CD8-positive, alpha-beta memory T cell (primary cell): ENCODE data around the gene CISTR. TPM values are rescaled to one million over a fixed set of nuclear protein-coding genes. Genes with fewer than 3 reads are reported as not detected.

Source experiments
- CTCF ChIA-PET: fragments of 350-600 bp; sonication (Branson Sonifier 250); formaldehyde crosslinking; loops from one replicate; lab custom pipeline; 2021; ENCODE audit warnings: antibody characterized with exemption; lab: Charles Lee
- POLR2A ChIA-PET: fragments of 350-600 bp; sonication (Branson Sonifier 250); formaldehyde crosslinking; loops from one replicate; lab custom pipeline; 2021; ENCODE audit warnings: antibody characterized with exemption; lab: Charles Lee
- DNase-seq, 5 donors: peaks; one replicate each; pipeline versions ENCODE4 v3.0.0 to v3.0.0-alpha.2; 2020 to 2022; ENCODE audit warnings: mixed read lengths in 1 of 5
- H3K27ac ChIP-seq: one replicate; pipeline ENCODE4 v1.7.0; 2013; ENCODE audit warnings: low read depth, mild to moderate bottlenecking, low read length, moderate library complexity
- H3K27me3 ChIP-seq: 2 replicates; pipeline ENCODE4 v1.7.0; 2013; ENCODE audit warnings: low read length, mild to moderate bottlenecking; ENCODE audit not compliant: insufficient read depth, poor library complexity, severe bottlenecking
- H3K36me3 ChIP-seq: 2 replicates; pipeline ENCODE4 v1.7.0; 2013; ENCODE audit warnings: mild to moderate bottlenecking, low read length, moderate library complexity; ENCODE audit not compliant: insufficient read depth
- H3K4me1 ChIP-seq: 2 replicates; pipeline ENCODE4 v1.7.0; 2013; ENCODE audit warnings: mild to moderate bottlenecking, low read length, moderate library complexity; ENCODE audit not compliant: insufficient read depth
- H3K4me3 ChIP-seq: 2 replicates; pipeline ENCODE4 v1.7.0; 2013; ENCODE audit warnings: mild to moderate bottlenecking, low read length
- H3K9me3 ChIP-seq: 2 replicates; pipeline ENCODE4 v1.7.0; 2013; ENCODE audit warnings: mild to moderate bottlenecking, low read length
- H3K27ac Mint-ChIP-seq, 8 donors: one replicate each; pipeline ENCODE4 v1.8.0; 2020 to 2021; ENCODE audit warnings: mixed read lengths in 8 of 8, mild to moderate bottlenecking in 6 of 8, inconsistent platforms in 3 of 8, moderate library complexity in 3 of 8
- H3K27me3 Mint-ChIP-seq, 2 donors: one replicate each; pipeline ENCODE4 v1.8.0; 2020 to 2021; ENCODE audit warnings: mixed read lengths in 2 of 2, mild to moderate bottlenecking in 1 of 2, moderate library complexity in 1 of 2
- H3K36me3 Mint-ChIP-seq, 3 donors: one replicate each; pipeline ENCODE4 v1.8.0; 2020 to 2021; ENCODE audit warnings: mixed read lengths in 3 of 3, inconsistent platforms in 1 of 3, mild to moderate bottlenecking in 1 of 3
- H3K4me1 Mint-ChIP-seq, 3 donors: one replicate each; pipeline ENCODE4 v1.8.0; 2020 to 2021; ENCODE audit warnings: mixed read lengths in 3 of 3, inconsistent platforms in 1 of 3, mild to moderate bottlenecking in 1 of 3
- H3K4me3 Mint-ChIP-seq, 7 donors: one replicate each; pipeline ENCODE4 v1.8.0; 2020 to 2021; ENCODE audit warnings: mixed read lengths in 7 of 7, mild to moderate bottlenecking in 6 of 7, moderate library complexity in 4 of 7, inconsistent platforms in 2 of 7
- H3K9me3 Mint-ChIP-seq, 5 donors: one replicate each; pipeline ENCODE4 v1.8.0; 2020 to 2022; ENCODE audit warnings: mixed read lengths in 5 of 5, mild to moderate bottlenecking in 3 of 5, moderate library complexity in 2 of 5, inconsistent platforms in 1 of 5
- polyA plus RNA-seq: library from polyadenylated mRNA; unstranded; fragments of 300-500 nt; fragmentation: Illumina TruSeq; gene quantifications from one replicate; pipeline ENCODE4 v1.2.3, GENCODE V29; 2021
- total RNA-seq, 2 experiments: library from RNA; stranded (reverse); gene quantifications; one replicate each; pipeline ENCODE4 v1.2.3, GENCODE V29; 2021

The CISTR gene
- total RNA-seq, result not detected
- not detected for polyA plus RNA-seq

DNA sequence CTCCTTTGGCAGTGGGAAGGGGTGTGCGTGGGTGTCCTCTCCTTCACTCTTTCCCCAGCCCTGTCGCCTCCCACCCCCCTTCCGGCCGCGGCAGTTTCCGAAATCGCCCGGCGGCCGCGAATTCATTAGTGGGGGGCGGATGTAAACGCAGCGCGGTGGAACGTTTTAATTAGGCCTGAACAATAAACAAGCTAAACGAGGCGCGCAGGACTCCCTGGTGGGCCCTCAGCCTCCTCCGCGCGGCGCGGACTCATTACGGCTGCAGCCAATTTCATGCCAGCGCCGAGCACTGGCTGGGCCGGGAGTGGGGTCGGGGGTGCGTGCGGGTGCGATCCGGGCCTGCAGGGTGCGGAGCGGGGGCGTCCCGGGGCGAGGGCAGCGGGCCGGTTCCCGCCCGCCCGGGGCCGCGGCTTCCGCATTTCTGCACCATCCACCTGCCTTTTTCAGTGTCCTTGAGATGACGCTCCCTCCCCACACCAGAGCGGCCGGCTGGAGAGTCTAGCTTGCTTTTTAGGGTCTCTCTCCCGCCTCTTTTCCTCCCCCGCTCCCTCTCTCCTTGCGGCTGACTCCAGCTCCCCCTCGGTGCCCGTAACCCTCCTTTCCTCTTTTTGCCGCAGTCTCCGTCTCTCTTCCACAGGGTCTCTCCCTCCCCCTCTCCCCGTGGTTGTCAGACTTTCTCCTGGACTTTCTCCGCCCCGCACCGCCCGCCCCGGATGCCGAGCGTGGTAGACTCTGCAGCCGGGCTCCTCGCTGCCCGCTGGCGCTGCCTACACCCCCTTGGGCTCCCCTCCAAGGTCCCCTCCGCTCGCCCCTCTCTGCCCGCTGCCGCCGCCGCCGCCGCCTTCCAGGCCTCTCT, at the start of gene CISTR:
TSS of gene CISTR (minus strand) at position 644 of the 856 bp plus-strand sequence.
- no peaks in the 10 kb centered on the region for H3K9me3 ChIP-seq
- no peaks in the 10 kb centered on the region for H3K36me3 ChIP-seq
- ChIA-PET CTCF (interaction anchor here (1.2 to 3.9 kb wide), 6 partner anchors 8 to 56 kb away, joined by 3 to 15 read pairs (median 4); no protein-coding TSS in a partner anchor), POLR2A (interaction anchor here (0.5 to 0.6 kb wide), 2 partner anchors 284 to 745 kb away, joined by 3 read pairs; partner anchors contain the start of gene EIF4B)
- H3K27me3 Mint-ChIP-seq, result peaks cover 5 to 13% of the 10 kb centered on the region in 2 donors
- H3K27me3 ChIP-seq, result peaks cover 22% of the 10 kb centered on the region
- H3K27ac Mint-ChIP-seq, result peak within 1 kb of the TSS in 6 of 8 donors; percentile 19 to 80 (median 52)
- no peaks in the 10 kb centered on the region for H3K36me3 Mint-ChIP-seq
- DNase-seq, result peak in 4 of 5 donors; percentile 20 to 63 (median 32)
- peak within 1 kb of the TSS; percentile 56 for H3K4me3 ChIP-seq
- H3K9me3 Mint-ChIP-seq, result no peaks in the 10 kb centered on the region
- peaks cover 0 to 9% (median 3%) of the 10 kb centered on the region in 3 donors for H3K4me1 Mint-ChIP-seq
- H3K4me3 Mint-ChIP-seq, result no peak within 1 kb of the TSS
- H3K27ac ChIP-seq, result no peak within 1 kb of the TSS
- H3K4me1 ChIP-seq, result peaks cover 15% of the 10 kb centered on the region

DNA sequence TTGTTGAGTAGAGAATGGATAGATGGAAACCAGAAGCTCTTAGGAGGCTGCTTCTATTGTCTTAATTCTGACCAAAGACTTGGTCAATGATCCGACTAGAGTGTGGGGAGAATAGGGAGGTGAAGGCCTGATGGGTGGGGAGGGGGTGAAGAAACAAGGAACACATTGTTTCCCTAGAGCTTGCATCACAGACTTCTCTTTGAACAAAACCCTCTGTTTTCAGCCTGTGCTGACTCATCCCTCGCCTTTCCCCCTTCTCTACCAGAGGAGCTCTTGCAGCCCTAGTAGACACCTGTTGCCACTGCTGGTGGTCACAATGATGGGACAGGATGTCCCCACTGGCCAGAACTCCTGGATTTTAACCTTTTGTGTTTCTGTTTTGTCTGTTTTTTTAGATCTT, 46.8 kb upstream of the CISTR start:
- no peaks in the 10 kb centered on the region for H3K27me3 ChIP-seq
- no peaks in the 10 kb centered on the region for H3K36me3 ChIP-seq
- no peak for DNase-seq
- H3K4me3 ChIP-seq, result no peak overlapping the region
- no peak overlapping the region for H3K4me3 Mint-ChIP-seq
- CTCF ChIA-PET, result no interaction called here
- H3K9me3 ChIP-seq, result no peaks in the 10 kb centered on the region
- POLR2A ChIA-PET, result no interaction called here
- H3K36me3 Mint-ChIP-seq, result no peaks in the 10 kb centered on the region
- H3K27ac ChIP-seq, result no peak overlapping the region
- peaks cover 23 to 64% of the 10 kb centered on the region in 2 donors for H3K27me3 Mint-ChIP-seq
- no peak overlapping the region for H3K27ac Mint-ChIP-seq
- H3K4me1 Mint-ChIP-seq, result no peaks in the 10 kb centered on the region
- H3K9me3 Mint-ChIP-seq, result no peaks in the 10 kb centered on the region
- no peaks in the 10 kb centered on the region for H3K4me1 ChIP-seq

DNA sequence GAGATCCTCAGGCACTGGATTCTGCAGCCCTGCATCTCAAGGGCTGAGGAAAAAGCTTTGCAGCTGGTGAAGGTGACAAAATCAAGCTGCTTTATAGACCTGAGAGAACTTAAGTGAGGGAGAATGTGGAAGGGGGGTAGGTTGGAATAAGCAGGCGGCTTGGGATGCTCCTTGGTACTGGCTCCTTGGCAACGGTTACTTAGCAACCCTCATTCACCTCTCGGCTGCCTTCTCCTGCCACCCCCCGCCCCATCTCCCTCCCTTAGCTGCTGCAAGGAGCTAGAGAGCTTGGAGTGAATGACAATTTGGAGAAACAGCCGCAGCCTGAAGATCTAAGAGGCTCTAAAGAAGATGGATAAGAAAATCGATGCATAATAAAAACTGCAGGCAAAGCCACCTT, 44.1 kb upstream of the CISTR start:
- CTCF ChIA-PET, result no interaction called here
- no peaks in the 10 kb centered on the region for H3K9me3 Mint-ChIP-seq
- POLR2A ChIA-PET, result no interaction called here
- DNase-seq, result no peak
- H3K4me1 Mint-ChIP-seq, result no peaks in the 10 kb centered on the region
- Histone ChIP-seq H3K9me3 (no peaks in the 10 kb centered on the region), H3K27me3 (no peaks in the 10 kb centered on the region), H3K27ac (no peak overlapping the region), H3K36me3 (no peaks in the 10 kb centered on the region), H3K4me3 (no peak overlapping the region), H3K4me1 (no peaks in the 10 kb centered on the region)
- no peak overlapping the region for H3K4me3 Mint-ChIP-seq
- peaks cover 9 to 43% of the 10 kb centered on the region in 2 donors for H3K27me3 Mint-ChIP-seq
- H3K36me3 Mint-ChIP-seq, result no peaks in the 10 kb centered on the region
- H3K27ac Mint-ChIP-seq, result no peak overlapping the region

DNA sequence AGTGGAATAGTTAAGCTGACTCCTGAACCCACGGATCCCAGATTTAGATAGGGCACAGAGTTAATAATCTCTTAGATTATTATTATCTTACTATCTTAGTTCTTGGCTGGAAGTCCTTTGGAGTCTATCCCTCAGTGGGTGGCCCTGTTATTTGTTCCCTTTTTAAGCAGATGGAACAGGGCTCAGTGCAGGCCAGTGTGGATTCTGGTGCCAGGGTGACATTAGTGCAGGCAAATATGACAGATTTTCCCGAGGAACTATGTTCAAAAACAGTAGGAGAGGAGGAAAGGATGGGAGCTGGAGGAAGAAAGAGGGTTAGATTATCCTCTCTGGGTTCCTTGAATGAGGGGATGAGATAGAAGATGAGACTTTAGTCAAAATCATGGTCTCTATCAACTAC, 41.4 kb upstream of the CISTR start:
- no peak for DNase-seq
- H3K4me3 ChIP-seq, result no peak overlapping the region
- Mint-ChIP-seq H3K36me3 (no peaks in the 10 kb centered on the region), H3K27me3 (peaks cover 6 to 51% of the 10 kb centered on the region in 2 donors), H3K27ac (no peak overlapping the region), H3K4me1 (no peaks in the 10 kb centered on the region), H3K9me3 (no peaks in the 10 kb centered on the region), H3K4me3 (no peak overlapping the region)
- H3K9me3 ChIP-seq, result no peaks in the 10 kb centered on the region
- ChIA-PET CTCF (interaction anchor here (1.3 to 2.0 kb wide), 2 partner anchors 8 to 10 kb away, joined by 5 to 6 read pairs; no protein-coding TSS in a partner anchor), POLR2A (no interaction called here)
- H3K36me3 ChIP-seq, result no peaks in the 10 kb centered on the region
- no peaks in the 10 kb centered on the region for H3K4me1 ChIP-seq
- no peak overlapping the region for H3K27ac ChIP-seq
- no peaks in the 10 kb centered on the region for H3K27me3 ChIP-seq

DNA sequence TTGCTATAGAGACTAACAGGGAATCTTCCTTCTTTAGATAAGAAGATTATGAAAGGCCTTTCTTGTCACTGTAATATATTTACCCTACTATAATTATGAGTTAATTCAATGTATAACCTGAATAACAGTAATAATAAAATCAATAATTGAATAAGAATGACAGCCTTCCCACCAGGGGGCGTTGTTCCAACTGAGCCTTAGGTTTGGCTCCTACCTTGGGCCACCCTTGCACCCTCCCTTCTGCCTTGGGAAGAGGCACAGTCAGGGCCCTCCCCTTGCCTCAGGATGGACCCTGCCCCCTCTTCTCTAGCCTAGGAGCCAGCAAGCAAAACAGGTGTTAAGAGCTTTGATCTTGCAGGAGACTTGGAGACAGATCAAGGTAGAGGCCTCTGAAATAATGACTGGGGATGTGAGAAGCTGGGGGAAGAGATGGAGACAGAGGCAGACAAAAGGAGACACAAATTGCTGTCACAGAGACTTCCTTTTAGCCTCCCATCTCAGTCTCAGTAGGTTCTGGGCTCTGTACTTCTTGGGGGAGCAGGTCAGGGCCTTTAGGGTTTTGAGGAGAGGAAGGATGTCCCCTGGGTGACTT, 40.1 kb upstream of the CISTR start:
- no peak overlapping the region for H3K4me3 Mint-ChIP-seq
- H3K36me3 Mint-ChIP-seq, result no peaks in the 10 kb centered on the region

DNA sequence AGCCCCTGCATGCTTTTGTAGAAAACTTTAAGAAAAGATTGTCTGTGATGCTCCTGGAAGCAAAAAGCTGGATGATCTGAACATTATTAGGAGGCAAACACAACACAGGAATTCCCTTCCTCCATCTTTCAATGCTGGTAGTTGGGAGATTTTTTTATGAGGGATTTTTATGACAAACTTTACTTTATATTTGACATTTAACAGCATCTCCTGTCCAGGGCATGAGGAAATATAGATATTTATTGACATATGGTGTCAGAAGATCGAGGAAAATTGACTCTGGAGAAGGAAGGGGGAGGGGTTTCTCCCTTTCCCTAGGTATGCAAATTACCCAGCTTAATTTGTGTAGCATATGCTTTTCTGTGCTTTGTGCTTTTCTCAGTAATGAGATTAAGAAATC, 37.8 kb upstream of the CISTR start:
- Histone ChIP-seq H3K4me1 (no peaks in the 10 kb centered on the region), H3K27me3 (peaks cover 5% of the 10 kb centered on the region), H3K9me3 (no peaks in the 10 kb centered on the region), H3K4me3 (no peak overlapping the region), H3K36me3 (no peaks in the 10 kb centered on the region), H3K27ac (no peak overlapping the region)
- Mint-ChIP-seq H3K9me3 (no peaks in the 10 kb centered on the region), H3K4me3 (no peak overlapping the region), H3K27me3 (peaks cover 18 to 53% of the 10 kb centered on the region in 2 donors), H3K4me1 (no peaks in the 10 kb centered on the region), H3K36me3 (no peaks in the 10 kb centered on the region), H3K27ac (no peak overlapping the region)
- CTCF ChIA-PET, result interaction anchor here (1.1 kb wide), 1 partner anchor 29 kb away, joined by 3 read pairs; no protein-coding TSS in a partner anchor
- DNase-seq, result no peak
- POLR2A ChIA-PET, result no interaction called here

More for the DNA sequence above, 40.1 kb upstream of the CISTR start:
- no peak overlapping the region for H3K27ac ChIP-seq
- peak in 4 of 5 donors; percentile 5 to 19 (median 14) for DNase-seq
- ChIA-PET CTCF (interaction anchor here (0.7 to 2.0 kb wide), 5 partner anchors 9 to 400 kb away, joined by 3 to 6 read pairs (median 4); no protein-coding TSS in a partner anchor), POLR2A (no interaction called here)
- no peak overlapping the region for H3K4me3 ChIP-seq
- Mint-ChIP-seq H3K27me3 (peaks cover 11 to 45% of the 10 kb centered on the region in 2 donors), H3K4me1 (no peaks in the 10 kb centered on the region), H3K9me3 (no peaks in the 10 kb centered on the region), H3K27ac (no peak overlapping the region)
- H3K9me3 ChIP-seq, result no peaks in the 10 kb centered on the region
- H3K27me3 ChIP-seq, result no peaks in the 10 kb centered on the region
- H3K4me1 ChIP-seq, result no peaks in the 10 kb centered on the region
- no peaks in the 10 kb centered on the region for H3K36me3 ChIP-seq

DNA sequence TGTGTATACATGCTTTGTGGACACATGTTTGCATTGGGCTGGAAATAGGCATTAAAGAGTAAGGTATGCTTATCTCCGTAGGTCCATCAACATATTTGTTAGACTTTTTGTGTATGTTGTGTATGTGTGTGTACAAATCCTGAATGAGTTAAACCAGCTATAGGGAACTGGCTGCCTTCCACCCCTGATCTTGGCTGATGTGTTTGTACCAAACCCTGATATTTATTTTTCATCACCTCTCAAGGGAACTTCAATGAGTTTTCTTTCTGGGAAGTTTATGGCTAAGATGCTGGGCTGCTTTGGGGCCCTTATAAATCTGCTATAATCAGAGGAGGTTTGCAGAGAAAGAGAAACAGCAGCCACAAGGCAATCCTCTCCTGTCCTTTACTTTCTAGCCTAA, 37.1 kb upstream of the CISTR start:
- Mint-ChIP-seq H3K36me3 (no peaks in the 10 kb centered on the region), H3K9me3 (no peaks in the 10 kb centered on the region)
- H3K36me3 ChIP-seq, result no peaks in the 10 kb centered on the region

DNA sequence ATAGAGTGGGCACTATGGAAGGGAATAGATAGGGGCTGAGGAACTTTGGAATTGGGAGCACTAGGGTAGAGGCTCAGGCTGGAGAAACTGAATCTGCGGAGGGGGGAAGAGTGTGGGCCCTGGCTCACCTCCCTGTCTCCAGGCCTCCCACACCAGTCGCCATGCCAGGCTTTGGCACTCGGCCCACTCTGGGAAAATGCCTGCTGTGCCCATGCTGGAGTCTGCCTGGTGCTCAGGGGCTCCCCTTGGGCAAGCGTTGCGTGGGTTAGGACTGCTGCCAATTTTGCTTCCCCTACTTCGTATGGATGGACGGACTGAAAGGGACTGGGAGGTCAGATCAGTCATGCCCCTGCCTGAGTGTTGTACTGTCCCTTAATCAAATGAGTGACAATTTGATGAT, 34.6 kb upstream of the CISTR start:
- H3K27ac ChIP-seq, result no peak overlapping the region
- peaks cover 9% of the 10 kb centered on the region for H3K27me3 ChIP-seq
- Mint-ChIP-seq H3K4me3 (no peak overlapping the region), H3K4me1 (no peaks in the 10 kb centered on the region), H3K27me3 (peaks cover 36 to 78% of the 10 kb centered on the region in 2 donors), H3K36me3 (peaks cover 0 to 3% (median 0%) of the 10 kb centered on the region in 3 donors), H3K9me3 (no peaks in the 10 kb centered on the region), H3K27ac (no peak overlapping the region)
- no peaks in the 10 kb centered on the region for H3K36me3 ChIP-seq
- ChIA-PET POLR2A (no interaction called here), CTCF (no interaction called here)
- H3K9me3 ChIP-seq, result no peaks in the 10 kb centered on the region
- H3K4me3 ChIP-seq, result no peak overlapping the region
- no peaks in the 10 kb centered on the region for H3K4me1 ChIP-seq
- no peak for DNase-seq

More for the DNA sequence above, 37.1 kb upstream of the CISTR start:
- Histone ChIP-seq H3K4me3 (no peak overlapping the region), H3K4me1 (no peaks in the 10 kb centered on the region), H3K27ac (no peak overlapping the region), H3K9me3 (no peaks in the 10 kb centered on the region), H3K27me3 (peaks cover 5% of the 10 kb centered on the region)
- POLR2A ChIA-PET, result no interaction called here
- CTCF ChIA-PET, result interaction anchor here (1.4 kb wide), 1 partner anchor 42 kb away, joined by 3 read pairs; no protein-coding TSS in a partner anchor
- H3K4me1 Mint-ChIP-seq, result no peaks in the 10 kb centered on the region
- DNase-seq, result no peak
- H3K4me3 Mint-ChIP-seq, result no peak overlapping the region
- H3K27ac Mint-ChIP-seq, result no peak overlapping the region
- peaks cover 21 to 55% of the 10 kb centered on the region in 2 donors for H3K27me3 Mint-ChIP-seq
